Kidney epithelial cell (primary cell): ENCODE data around the gene KRTAP10-9. TPM values are rescaled to one million over a fixed set of nuclear protein-coding genes. Genes with fewer than 3 reads are reported as not detected.
"Not testable (repeated sequence)": the region's sequence is repeated elsewhere in the genome, so short reads cannot be mapped to it uniquely, and the experiment has no call there.

Source experiments
- DNase-seq: peaks from one replicate; pipeline ENCODE4 v3.0.0-alpha.2; 2010; ENCODE audit warnings: low read depth
- H3K27me3 ChIP-seq: 2 replicates; pipeline ENCODE4 v1.6.0; 2011; ENCODE audit warnings: low read length; ENCODE audit not compliant: control insufficient read depth, insufficient read depth
- H3K36me3 ChIP-seq: 2 replicates; pipeline ENCODE4 v1.5.1; 2011; ENCODE audit warnings: low read length; ENCODE audit not compliant: control insufficient read depth, insufficient read depth
- H3K4me3 ChIP-seq: 2 replicates; pipeline ENCODE4 v1.5.1; 2011; ENCODE audit warnings: low read depth, mild to moderate bottlenecking, control low read depth, low read length
- total RNA-seq: library from RNA; depleted of rRNA; stranded (reverse); fragments of >200 nt; gene quantifications from 2 replicates; pipeline ENCODE4 v1.2.3, GENCODE V29; 2015
- TF ChIP-seq, protein P1 (sequence below): IDR thresholded peaks from 2 replicates; pipeline ENCODE4 v1.5.1; 2011; ENCODE audit warnings: mild to moderate bottlenecking, moderate library complexity, low read length, control low read depth, inconsistent platforms; ENCODE audit not compliant: insufficient read depth, poor library complexity, severe bottlenecking

The KRTAP10-9 gene
- total RNA-seq, 1 donor from 2014 or later: not detected

- no peak for DNase-seq
These were observed 32.4 kb upstream of the KRTAP10-9 start for GRCh38 chr21:44594406-44594916.

DNA sequence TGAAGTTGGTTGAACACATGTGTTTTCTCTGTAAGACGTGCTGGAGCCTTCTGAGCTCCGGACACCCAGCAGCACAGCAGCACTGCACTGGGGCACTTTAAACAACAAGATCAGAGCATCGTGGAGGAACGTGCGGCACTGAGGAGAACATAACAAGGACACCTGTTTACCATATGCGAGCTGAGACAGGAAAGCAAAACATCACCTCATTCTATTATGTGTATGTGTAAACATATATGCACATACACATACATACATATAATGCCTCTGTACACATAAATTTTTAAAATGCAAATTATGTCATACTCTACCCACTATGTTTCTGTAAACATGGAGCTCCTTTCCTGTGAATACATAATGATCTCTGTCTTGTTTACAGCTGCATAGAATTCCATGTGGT is 31.4 kb upstream of the KRTAP10-9 start:
- no peak for DNase-seq
- Histone ChIP-seq H3K27me3 (peaks cover 14% of the 10 kb centered on the region), H3K36me3 (no peaks in the 10 kb centered on the region)

More at GRCh38 chr21:44594406-44594916, 32.4 kb upstream of the KRTAP10-9 start:
- TF ChIP-seq, protein P1, sequence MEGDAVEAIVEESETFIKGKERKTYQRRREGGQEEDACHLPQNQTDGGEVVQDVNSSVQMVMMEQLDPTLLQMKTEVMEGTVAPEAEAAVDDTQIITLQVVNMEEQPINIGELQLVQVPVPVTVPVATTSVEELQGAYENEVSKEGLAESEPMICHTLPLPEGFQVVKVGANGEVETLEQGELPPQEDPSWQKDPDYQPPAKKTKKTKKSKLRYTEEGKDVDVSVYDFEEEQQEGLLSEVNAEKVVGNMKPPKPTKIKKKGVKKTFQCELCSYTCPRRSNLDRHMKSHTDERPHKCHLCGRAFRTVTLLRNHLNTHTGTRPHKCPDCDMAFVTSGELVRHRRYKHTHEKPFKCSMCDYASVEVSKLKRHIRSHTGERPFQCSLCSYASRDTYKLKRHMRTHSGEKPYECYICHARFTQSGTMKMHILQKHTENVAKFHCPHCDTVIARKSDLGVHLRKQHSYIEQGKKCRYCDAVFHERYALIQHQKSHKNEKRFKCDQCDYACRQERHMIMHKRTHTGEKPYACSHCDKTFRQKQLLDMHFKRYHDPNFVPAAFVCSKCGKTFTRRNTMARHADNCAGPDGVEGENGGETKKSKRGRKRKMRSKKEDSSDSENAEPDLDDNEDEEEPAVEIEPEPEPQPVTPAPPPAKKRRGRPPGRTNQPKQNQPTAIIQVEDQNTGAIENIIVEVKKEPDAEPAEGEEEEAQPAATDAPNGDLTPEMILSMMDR: no peak
- Histone ChIP-seq H3K4me3 (no peak overlapping the region), H3K36me3 (no peaks in the 10 kb centered on the region), H3K27me3 (peaks cover 14% of the 10 kb centered on the region)

GRCh38 chr21:44596068-44596725 is 30.7 kb upstream of the KRTAP10-9 start:
- TF ChIP-seq, protein P1: peak; percentile 4
- Histone ChIP-seq H3K27me3 (peaks cover 14% of the 10 kb centered on the region), H3K36me3 (no peaks in the 10 kb centered on the region), H3K4me3 (no peak overlapping the region)
- DNase-seq: peak; percentile 43

More for the DNA sequence above, 31.4 kb upstream of the KRTAP10-9 start:
- H3K4me3 ChIP-seq: no peak overlapping the region
- TF ChIP-seq, protein P1: no peak

- Histone ChIP-seq H3K36me3 (no peaks in the 10 kb centered on the region), H3K27me3 (peaks cover 6% of the 10 kb centered on the region), H3K4me3 (no peak overlapping the region)
- no peak for DNase-seq
- TF ChIP-seq, protein P1: no peak
These were observed 28.8 kb upstream of the KRTAP10-9 start for GRCh38 chr21:44598061-44598460.

DNA sequence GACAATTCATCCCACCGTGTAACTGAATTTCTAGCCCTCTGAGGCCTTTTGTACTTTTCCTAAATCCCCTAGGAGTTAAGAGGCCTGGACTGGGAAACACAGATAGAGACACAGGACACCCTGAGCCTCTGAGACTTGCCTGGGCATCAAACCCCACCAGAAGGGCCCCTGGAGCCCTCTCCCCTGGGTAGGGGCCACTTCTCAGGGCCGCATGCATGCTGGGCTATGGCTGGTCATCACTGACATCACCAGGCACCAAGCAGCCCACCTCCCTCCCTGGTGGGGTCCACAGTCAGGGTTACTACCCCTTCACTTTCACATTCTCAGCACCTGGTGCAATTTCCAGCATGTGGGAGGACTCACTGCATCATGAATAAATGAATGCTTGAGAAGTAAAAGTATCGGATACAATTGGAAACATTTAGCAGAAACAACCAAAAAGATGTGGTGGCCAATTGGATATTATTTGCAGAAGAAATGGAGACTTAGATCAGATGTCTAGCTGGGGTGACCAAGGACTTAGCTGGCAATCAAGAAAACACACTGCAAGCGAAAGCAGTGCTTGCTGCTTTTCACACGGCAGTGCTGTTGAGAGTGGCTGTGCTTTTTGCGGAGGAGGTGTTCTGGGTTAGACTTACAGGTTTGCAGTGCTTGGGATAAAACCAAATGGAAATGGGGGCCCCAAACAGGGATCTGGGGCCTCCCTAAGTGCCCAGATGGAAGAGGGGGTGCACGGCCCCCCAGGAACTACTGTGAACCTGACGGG is 27.4 kb upstream of the KRTAP10-9 start:
- DNase-seq: no peak
- TF ChIP-seq, protein P1: no peak
- Histone ChIP-seq H3K4me3 (no peak overlapping the region), H3K36me3 (no peaks in the 10 kb centered on the region), H3K27me3 (no peaks in the 10 kb centered on the region)

DNA sequence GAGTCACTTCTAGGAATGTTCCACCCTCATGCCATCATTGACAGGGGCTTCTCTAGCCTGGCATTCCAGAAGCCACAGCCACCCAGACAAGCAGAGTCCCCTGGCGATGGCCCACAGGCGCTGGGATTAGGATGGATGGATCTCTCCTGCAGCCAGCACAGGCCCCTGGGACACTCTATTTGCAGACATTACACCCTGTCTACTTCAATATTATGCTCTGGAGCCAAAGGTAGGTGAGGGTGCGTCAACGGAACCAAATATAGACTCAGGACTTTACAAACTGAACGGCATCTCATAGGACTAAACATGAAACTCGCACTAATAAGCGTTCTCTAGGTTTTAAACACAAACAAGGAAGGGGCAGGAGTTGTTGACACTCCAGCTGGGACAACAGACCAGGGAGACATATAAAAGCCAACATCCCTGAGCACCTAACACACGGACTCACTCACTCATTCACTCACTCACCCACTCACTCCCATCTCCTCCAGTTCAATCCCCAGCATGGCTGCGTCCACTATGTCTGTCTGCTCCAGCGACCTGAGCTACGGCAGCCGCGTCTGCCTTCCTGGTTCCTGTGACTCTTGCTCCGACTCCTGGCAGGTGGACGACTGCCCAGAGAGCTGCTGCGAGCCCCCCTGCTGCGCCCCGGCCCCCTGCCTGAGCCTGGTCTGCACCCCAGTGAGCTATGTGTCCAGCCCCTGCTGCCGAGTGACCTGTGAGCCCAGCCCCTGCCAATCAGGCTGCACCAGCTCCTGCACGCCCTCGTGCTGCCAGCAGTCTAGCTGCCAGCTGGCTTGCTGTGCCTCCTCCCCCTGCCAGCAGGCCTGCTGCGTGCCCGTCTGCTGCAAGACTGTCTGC is 26.5 kb upstream of the KRTAP10-9 start, which contains the start of gene KRTAP10-7:
KRTAP10-7 (plus strand) TSS at position 480 of the 861 bp plus-strand sequence; CDS start at position 505, 25 bp downstream.
- not testable (repeated sequence) for H3K27me3 ChIP-seq, DNase-seq, H3K36me3 ChIP-seq, H3K4me3 ChIP-seq

DNA sequence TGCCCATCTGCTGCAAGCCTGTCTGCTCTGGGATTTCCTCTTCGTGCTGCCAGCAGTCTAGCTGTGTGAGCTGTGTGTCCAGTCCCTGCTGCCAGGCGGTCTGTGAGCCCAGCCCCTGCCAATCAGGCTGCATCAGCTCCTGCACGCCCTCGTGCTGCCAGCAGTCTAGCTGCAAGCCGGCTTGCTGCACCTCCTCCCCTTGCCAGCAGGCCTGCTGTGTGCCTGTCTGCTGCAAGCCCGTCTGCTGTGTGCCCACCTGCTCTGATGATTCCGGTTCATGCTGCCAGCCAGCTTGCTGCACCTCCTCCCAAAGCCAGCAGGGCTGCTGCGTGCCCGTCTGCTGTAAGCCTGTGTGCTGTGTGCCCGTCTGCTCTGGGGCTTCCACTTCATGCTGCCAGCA is 25.8 kb upstream of the KRTAP10-9 start:
- H3K4me3 ChIP-seq, H3K36me3 ChIP-seq, H3K27me3 ChIP-seq, DNase-seq: not testable (repeated sequence)
